ENCODE data around the gene SOCS6. TPM values are rescaled to one million over a fixed set of nuclear protein-coding genes. Genes with fewer than 3 reads are reported as not detected.

The SOCS6 gene
- total and polyA plus RNA-seq, 2 of the 13 experiments (the other 11 are each of a cell fraction or from before 2014, with no cell fraction given) = 18.6 to 38.3 TPM

- peak; percentile 75 for TF ChIP-seq HNF1B (CRISPR knock-in tag; IDR thresholded peaks at IDR 0.05)
- peak; percentile 76 for TF ChIP-seq RCOR2 (CRISPR knock-in tag; IDR thresholded peaks at IDR 0.05)
- no peak for TF ChIP-seq EEA1 (CRISPR knock-in tag; IDR thresholded peaks at IDR 0.05; ENCODE audit: borderline replicate concordance)
- TF ChIP-seq ZNF205 (CRISPR knock-in tag; IDR thresholded peaks at IDR 0.05) = peak; percentile 10; the same call in 1 of the 2 replicates
- peak; percentile 48; the same call in 1 of the 2 replicates for TF ChIP-seq ZNF362 (CRISPR knock-in tag; IDR thresholded peaks at IDR 0.05; ENCODE audit: borderline replicate concordance)
- no peak for TF ChIP-seq ZNF337 (CRISPR knock-in tag; IDR thresholded peaks at IDR 0.05; ENCODE audit: borderline replicate concordance, low read depth)
- TF ChIP-seq CC2D1A (CRISPR knock-in tag; IDR thresholded peaks at IDR 0.05) = no peak
- peak; percentile 83 for TF ChIP-seq GATAD2A (CRISPR knock-in tag; IDR thresholded peaks at IDR 0.05)
- TF ChIP-seq POLR2A (IDR thresholded peaks at IDR 0.05; ENCODE audit: insufficient read depth in 1 of 2, low read depth in 2 of 2, low read length in 2 of 2) = peak in 1 of 2 experiments; percentile 34; a peak in 1 of 4 replicates
- TF ChIP-seq POGZ (CRISPR knock-in tag; IDR thresholded peaks at IDR 0.05) = peak; percentile 71
- TF ChIP-seq NCOA1 (CRISPR knock-in tag; IDR thresholded peaks at IDR 0.05) = no peak
- 0 out of 2 replicates have a peak, but pooled peaks have one; percentile 2 for TF ChIP-seq NAIF1 (CRISPR knock-in tag; IDR thresholded peaks at IDR 0.05; ENCODE audit: borderline replicate concordance)
- TF ChIP-seq ZNF18 (CRISPR knock-in tag; IDR thresholded peaks at IDR 0.05; ENCODE audit: insufficient replicate concordance) = no peak
- TF ChIP-seq SMYD3 (CRISPR knock-in tag; IDR thresholded peaks at IDR 0.05) = no peak
- no peak for TF ChIP-seq ZNF839 (CRISPR knock-in tag; IDR thresholded peaks at IDR 0.05; ENCODE audit: borderline replicate concordance)
- no peak for TF ChIP-seq ZNF850 (CRISPR knock-in tag; conservative IDR thresholded peaks at IDR 0.05)
- TF ChIP-seq RELA (CRISPR knock-in tag; IDR thresholded peaks at IDR 0.05) = peak; percentile 88; the same call in 1 of the 2 replicates
- peak; percentile 96 for TF ChIP-seq CREM (IDR thresholded peaks at IDR 0.05)
- no peak; the same call in 1 of the 2 replicates for TF ChIP-seq CREM (CRISPR knock-in tag; IDR thresholded peaks at IDR 0.05)
- no peak for TF ChIP-seq NPAS2 (CRISPR knock-in tag; IDR thresholded peaks at IDR 0.05; ENCODE audit: borderline replicate concordance)
- TF ChIP-seq FOXP1 (IDR thresholded peaks at IDR 0.05) = no peak
- TF ChIP-seq FOXP1 (CRISPR knock-in tag; IDR thresholded peaks at IDR 0.05) = peak; percentile 75
- 0 out of 2 replicates have a peak, but pooled peaks have one; percentile 46 for TF ChIP-seq HBP1 (CRISPR knock-in tag; IDR thresholded peaks at IDR 0.05; ENCODE audit: low read depth)
- TF ChIP-seq ZSCAN29 (CRISPR knock-in tag; conservative IDR thresholded peaks at IDR 0.05) = no peak
Measured at GRCh38 chr18:70335892-70336726, 47.3 kb downstream of the SOCS6 start (continued).

All from HepG2 (cell line).